ENCODE measurements around the gene MRPS23. TPM values are rescaled to one million over a fixed set of nuclear protein-coding genes. Genes with fewer than 3 reads are reported as not detected.

MRPS23 gene
- total RNA-seq, 4 donors from 2014 or later, result 12.2 to 17.8 (median 15.0) TPM

DNA sequence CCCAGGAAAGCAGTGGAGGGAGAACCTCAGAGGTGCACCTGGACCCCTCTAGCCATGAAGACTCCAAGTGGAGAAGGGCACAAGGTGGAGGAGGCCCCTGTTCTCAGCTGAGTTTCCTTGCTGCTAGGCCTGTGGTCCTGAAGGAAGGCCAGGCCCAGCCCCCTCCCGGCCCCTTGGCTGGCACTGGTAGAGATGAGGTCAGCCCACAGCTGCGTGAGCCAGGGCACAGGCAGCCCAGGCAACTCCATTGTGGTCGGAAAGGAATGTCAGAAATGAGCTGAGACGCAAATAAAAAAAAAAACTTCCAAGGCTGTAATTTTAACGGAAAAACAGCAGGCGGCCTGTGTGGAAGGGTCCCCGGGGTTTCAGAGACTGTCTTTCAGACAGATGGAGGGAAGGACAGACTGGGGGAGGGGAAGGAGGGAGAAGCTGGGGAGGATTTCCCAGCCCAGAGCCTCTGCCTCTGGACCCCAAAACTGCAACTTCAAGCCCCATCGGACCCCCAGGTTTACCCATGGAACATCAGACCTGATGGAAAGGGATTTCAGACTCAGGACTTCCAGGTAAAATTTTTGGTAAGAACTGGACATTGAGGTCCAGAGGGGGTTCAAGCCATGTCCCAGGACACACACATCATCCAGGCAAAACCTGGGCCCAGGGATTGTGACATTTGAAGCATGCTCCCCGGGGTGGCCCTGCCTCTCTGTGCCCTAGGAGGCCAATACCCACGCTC, 25.6 kb upstream of the MRPS23 start:
- TF ChIP-seq POLR2A (IDR thresholded peaks at IDR 0.05), result no peak
- TF ChIP-seq CTCF (IDR thresholded peaks at IDR 0.05), result no peak
- intact Hi-C loops (cut with DNase I; ENCODE audit: low total_unique reads), result no loop called here
- WGBS, 2 donors, result 41% methylated on average over 10 of the region's 10 CpGs
- peak in 1 of 2 donors; percentile 93 for DNase-seq (ENCODE audit: low spot score in 2 of 2)
- no peak overlapping the region for H3K4me3 ChIP-seq (ENCODE audit: low read depth, poor library complexity, severe bottlenecking)

- H3K4me3 ChIP-seq (ENCODE audit: low read depth, poor library complexity, severe bottlenecking), result no peak overlapping the region
- 26 to 48% methylated on average over 31 to 32 of the region's 33 CpGs for WGBS, 2 donors
- no peak for TF ChIP-seq CTCF (IDR thresholded peaks at IDR 0.05)
- no peak for TF ChIP-seq POLR2A (IDR thresholded peaks at IDR 0.05)
- peak in 1 of 2 donors; percentile 92 for DNase-seq (ENCODE audit: low spot score in 2 of 2)
- intact Hi-C loops (cut with DNase I; ENCODE audit: low total_unique reads), result no loop called here
Observed at GRCh38 chr17:57874434-57875289, 24.8 kb upstream of the MRPS23 start.

DNA sequence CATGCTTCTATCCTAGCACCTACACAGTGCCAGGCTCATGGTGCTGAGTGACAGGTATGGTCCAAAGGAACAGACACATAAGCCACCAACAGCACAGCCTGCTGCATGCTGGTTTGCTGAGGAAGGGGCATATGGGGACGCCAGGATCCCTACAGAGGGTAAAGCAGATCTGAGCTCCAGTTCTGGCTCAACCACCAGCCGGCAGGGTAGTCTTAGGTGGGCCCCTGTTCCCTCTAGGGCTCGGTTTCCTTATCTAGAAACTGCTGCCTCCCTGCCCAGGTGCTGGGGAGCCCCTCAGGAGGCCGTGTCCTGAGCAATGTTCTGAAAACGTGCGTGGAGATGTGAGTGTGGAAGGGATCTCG, 24.2 kb upstream of the MRPS23 start:
- intact Hi-C loops (cut with DNase I; ENCODE audit: low total_unique reads), result no loop called here
- 55 to 60% methylated on average over 7 of the region's 7 CpGs for WGBS, 2 donors
- no peak for DNase-seq (ENCODE audit: low spot score in 2 of 2)
- TF ChIP-seq POLR2A (IDR thresholded peaks at IDR 0.05) (no peak), CTCF (IDR thresholded peaks at IDR 0.05) (no peak)
- H3K4me3 ChIP-seq (ENCODE audit: low read depth, poor library complexity, severe bottlenecking), result no peak overlapping the region

DNA sequence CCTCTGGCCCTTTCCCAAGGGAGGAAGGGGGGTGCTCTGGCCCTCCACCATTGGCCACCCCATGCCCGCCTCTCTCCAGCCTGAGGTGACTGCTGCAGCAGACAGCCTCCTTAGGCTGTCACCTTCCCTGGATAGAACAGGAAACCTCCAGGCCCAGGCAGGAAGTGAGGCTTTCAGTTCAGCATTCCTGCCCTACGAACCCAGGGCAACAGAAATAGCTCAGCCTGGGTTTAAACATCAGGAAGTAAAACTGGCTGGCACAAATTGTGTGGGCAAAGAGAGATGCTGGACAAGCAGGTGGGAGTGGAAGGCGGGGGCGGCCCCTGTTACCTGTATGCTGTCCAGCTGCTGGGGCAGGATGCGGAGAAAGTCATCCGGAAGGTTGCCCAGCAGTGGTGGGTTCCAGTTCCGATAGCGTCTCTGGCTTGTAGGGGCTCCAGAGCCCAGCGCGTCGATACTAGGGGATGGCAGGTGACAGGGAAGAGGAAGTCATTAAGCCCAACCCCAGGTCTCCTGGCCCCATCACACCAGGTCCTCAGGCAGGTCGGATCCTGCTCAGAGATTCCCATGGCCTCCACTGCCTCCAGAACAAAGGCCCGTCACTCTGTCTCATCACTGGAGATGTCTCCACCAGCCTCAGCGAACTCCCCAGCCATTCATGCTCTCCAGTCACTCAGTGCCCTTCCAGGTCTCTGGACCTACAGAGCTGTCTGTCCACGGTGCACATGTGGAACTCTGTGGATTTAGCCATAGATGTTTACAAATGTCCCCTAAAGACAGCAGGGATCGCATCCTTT, 23.6 kb upstream of the MRPS23 start:
- intact Hi-C loops (cut with DNase I; ENCODE audit: low total_unique reads), result no loop called here
- H3K4me3 ChIP-seq (ENCODE audit: low read depth, poor library complexity, severe bottlenecking), result no peak overlapping the region
- WGBS, 2 donors, result 79 to 86% methylated on average over 16 of the region's 16 CpGs
- no peak for TF ChIP-seq POLR2A (IDR thresholded peaks at IDR 0.05)
- no peak for TF ChIP-seq CTCF (IDR thresholded peaks at IDR 0.05)
- DNase-seq (ENCODE audit: low spot score in 2 of 2), result no peak

GRCh38 chr17:57872536-57872935, 22.7 kb upstream of the MRPS23 start:
- TF ChIP-seq CTCF (IDR thresholded peaks at IDR 0.05) (no peak), POLR2A (IDR thresholded peaks at IDR 0.05) (no peak)
- 87 to 94% methylated on average over 14 of the region's 14 CpGs for WGBS, 2 donors
- H3K4me3 ChIP-seq (ENCODE audit: low read depth, poor library complexity, severe bottlenecking), result no peak overlapping the region
- intact Hi-C loops (cut with DNase I; ENCODE audit: low total_unique reads), result no loop called here
- DNase-seq (ENCODE audit: low spot score in 2 of 2), result no peak
